PFSK-1 (cell line): Measurements from ENCODE around the gene SLC7A4.

ENCODE experiments used
- FOXP2 ChIP-seq: optimal IDR thresholded peaks from 2 replicates; pipeline ENCODE3; 2011; ENCODE audit warnings: borderline replicate concordance, control low read depth, inconsistent platforms; ENCODE audit not compliant: insufficient read depth; ENCODE audit errors: extremely low read length, extremely low read depth
- POLR2AphosphoS5 ChIP-seq: IDR thresholded peaks from 2 replicates; pipeline ENCODE4 v1.6.1; 2012; ENCODE audit warnings: low read depth, mild to moderate bottlenecking, control low read depth, low read length, moderate library complexity
- REST ChIP-seq, 2 experiments: IDR thresholded peaks; 2 replicates each; pipeline versions ENCODE4 v1.6.1 to v1.8.0; 2011 to 2012; ENCODE audit warnings: low read depth in 2 of 2, low read length in 2 of 2, control low read depth in 1 of 2, inconsistent platforms in 1 of 2, mild to moderate bottlenecking in 1 of 2, moderate library complexity in 1 of 2; ENCODE audit not compliant: insufficient read depth in 1 of 2
- SIN3A ChIP-seq: IDR thresholded peaks from 2 replicates; pipeline ENCODE4 v1.6.1; 2012; ENCODE audit warnings: mild to moderate bottlenecking, low read length, moderate library complexity, borderline replicate concordance; ENCODE audit not compliant: insufficient read depth
- TAF1 ChIP-seq: IDR thresholded peaks from 2 replicates; pipeline ENCODE4 v1.6.1; 2012; ENCODE audit warnings: low read length, control low read depth, borderline replicate concordance; ENCODE audit not compliant: insufficient read depth

The SLC7A4 gene

GRCh38 chr22:21030621-21031544, 1.5 kb downstream of the SLC7A4 start:
- TF ChIP-seq TAF1 (no peak), POLR2AphosphoS5 (no peak), FOXP2 (no peak), SIN3A (no peak), REST (IDR thresholded peaks at IDR 0.05; ENCODE audit: insufficient read depth in 1 of 2, low read depth in 2 of 2, low read length in 2 of 2) (no peak)

- TF ChIP-seq TAF1 (no peak), REST (IDR thresholded peaks at IDR 0.05; ENCODE audit: insufficient read depth in 1 of 2, low read depth in 2 of 2, low read length in 2 of 2) (no peak), SIN3A (no peak), POLR2AphosphoS5 (no peak), FOXP2 (no peak)
Measured at GRCh38 chr22:21030032-21030431, 2.3 kb downstream of the SLC7A4 start.

GRCh38 chr22:21029486-21030025, 2.8 kb downstream of the SLC7A4 start:
- no peak for TF ChIP-seq REST (IDR thresholded peaks at IDR 0.05; ENCODE audit: insufficient read depth in 1 of 2, low read depth in 2 of 2, low read length in 2 of 2)
- no peak for TF ChIP-seq SIN3A
- TF ChIP-seq TAF1 = no peak
- no peak for TF ChIP-seq POLR2AphosphoS5

GRCh38 chr22:21028277-21029251, 3.8 kb downstream of the SLC7A4 start:
- no peak for TF ChIP-seq POLR2AphosphoS5
- no peak for TF ChIP-seq REST (IDR thresholded peaks at IDR 0.05; ENCODE audit: insufficient read depth in 1 of 2, low read depth in 2 of 2, low read length in 2 of 2)
- TF ChIP-seq SIN3A = no peak
- TF ChIP-seq TAF1 = no peak
- no peak for TF ChIP-seq FOXP2
